CMK (cell line): ENCODE results near the gene C7orf57.

Experiments used
- DNase-seq: peaks from one replicate; pipeline ENCODE4 v3.0.0-alpha.2; 2010; ENCODE audit warnings: low read depth

C7orf57 gene

GRCh38 chr7:48085433-48085791 lies 50.1 kb downstream of the C7orf57 start:
- no peak for DNase-seq

- no peak for DNase-seq
Measured at GRCh38 chr7:48085942-48086341, 50.6 kb downstream of the C7orf57 start.

DNA sequence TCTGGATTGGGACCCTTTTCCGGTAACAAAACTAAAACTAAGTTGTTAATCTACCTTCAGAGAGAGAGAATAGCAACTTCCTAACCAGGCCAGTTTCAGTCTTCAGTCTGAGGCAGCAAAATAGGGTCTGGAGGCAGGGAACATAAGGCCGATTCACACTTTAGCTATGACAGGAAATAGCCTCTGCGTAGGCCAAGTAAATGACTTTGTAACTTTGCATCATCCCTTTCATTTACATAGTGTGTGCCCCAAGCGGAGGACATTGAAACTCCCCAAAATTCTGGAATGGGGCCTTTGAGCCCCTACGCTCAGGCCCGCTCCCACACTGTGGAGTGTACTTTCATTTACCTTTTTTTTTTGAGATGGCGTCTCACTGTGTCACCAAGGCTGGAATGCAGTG lies 52.0 kb downstream of the C7orf57 start:
- DNase-seq, result no peak

GRCh38 chr7:48088559-48089045 lies 53.3 kb downstream of the C7orf57 start:
- DNase-seq, result peak; percentile 31

GRCh38 chr7:48089046-48090003 lies 54.0 kb downstream of the C7orf57 start, which contains the start of gene UPP1:
UPP1 (plus strand) TSS chr7:48089265; CDS start chr7:48094784, 5,519 bp downstream.
- DNase-seq, result peak; percentile 55

DNA sequence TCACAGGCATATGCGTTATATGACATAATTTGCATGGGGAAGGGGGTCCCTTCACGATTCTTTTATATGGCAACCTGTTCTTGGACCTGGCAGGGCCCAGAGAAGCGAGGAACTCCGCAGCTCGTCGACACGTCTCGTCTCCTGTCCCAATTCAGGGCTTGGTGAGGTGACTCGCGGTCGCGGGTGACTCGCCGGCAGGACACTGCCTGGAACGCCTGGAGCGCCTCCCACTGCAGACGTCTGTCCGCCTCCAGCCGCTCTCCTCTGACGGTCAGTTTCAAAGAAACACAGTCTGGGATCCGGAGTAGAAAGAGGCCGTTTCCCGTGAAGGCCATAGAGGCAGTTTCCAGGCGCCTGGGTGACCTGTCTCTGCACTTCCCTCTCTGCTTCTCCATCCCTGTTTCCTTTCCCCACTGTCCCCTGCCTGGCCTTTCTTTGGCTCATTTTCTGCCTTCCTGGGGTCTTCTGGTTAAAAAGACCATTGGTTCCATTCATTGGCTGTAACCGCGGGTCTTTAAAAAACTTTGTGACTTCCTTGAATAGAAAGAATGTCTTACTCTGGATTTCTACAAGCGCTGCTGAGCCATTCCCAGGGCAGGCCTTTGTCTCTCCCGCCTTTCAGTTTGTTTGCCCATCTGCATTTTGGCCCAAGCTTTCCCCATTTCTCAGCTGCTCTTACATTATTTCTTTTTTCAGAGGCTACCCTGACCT lies 54.9 kb downstream of the C7orf57 start:
- no peak for DNase-seq

DNA sequence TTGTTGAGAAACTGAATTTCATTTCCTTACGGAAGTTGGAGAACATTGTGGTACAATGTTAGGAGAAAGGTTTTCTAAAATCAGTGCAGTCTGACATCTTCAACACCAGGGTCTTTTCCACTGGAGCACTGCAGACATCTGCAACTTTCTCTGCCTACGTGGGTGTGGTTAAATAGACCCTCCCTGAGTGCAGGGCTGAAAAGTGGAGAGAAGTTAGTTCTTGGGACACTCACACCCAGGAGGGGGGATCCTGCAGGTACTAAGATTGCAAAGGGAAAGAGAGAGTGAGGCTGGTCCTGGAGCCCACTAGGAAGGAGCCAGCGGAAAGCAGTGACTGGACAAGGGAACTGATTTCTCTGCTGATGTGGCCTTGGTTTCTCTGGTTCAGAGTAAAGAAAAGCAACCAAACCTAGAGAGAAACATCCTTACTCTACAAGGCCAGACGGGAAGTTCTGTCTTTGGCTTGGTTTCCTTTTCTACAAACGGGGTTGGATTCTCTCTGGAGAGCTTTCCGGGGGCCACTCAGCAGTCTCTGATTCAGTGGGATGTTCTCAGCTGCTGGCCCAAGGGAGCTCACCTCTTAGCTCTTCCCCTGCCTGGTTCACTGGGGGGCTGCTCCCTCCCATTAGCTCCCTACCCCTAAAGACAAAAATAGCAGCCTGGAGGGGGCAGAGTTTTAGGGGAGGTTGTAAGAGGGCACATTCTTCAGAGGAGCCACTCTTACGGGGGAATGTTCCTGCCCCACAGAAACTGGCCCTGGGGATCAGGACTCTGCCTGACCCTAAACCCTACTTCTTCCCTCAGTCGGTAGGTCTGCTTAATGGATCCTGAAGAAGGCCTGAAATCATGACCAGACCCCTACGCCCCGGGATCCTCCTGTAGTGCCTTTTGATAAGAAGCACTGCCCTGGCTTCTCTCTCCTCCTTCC lies 56.4 kb downstream of the C7orf57 start:
- DNase-seq, result no peak

DNA sequence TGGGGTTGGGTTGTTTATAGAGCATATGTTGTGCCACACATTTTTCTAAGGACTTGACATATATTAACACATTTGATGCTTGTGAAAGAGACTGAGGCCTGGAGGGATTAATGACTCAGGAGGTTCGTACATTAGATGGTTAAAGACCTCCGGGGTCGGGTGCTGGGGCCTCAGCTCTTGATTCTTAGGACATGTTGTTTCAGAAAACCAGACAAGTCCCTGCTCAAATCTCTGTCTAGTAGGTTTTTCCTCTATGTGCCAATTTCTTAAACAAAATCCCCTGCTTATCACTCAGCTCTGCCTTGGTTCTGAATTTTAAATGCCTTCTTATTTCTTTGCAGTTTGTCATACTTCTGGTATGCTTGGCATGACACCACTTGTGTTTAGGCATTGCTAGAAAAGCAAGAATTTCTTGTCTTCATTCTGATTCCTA lies 59.5 kb downstream of the C7orf57 start:
- DNase-seq, result no peak

DNA sequence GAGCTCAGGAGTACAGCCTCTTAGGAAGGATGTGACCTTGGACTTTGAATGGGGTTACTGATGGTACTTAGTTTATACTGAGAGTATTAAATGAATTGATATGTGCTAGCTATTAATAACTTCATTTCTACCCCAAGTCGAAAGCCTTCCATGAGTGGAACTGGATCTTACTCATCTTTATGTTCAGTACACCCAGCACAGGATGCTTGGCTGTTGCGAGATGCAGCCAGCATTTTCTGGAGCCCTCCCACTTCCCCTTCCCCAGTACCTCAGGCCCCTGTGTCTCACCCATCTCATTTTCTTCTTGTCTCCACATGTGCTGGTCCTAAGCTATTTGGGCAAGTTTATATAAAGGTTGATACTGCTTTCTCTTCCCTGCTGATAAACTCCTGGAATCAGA lies 60.9 kb downstream of the C7orf57 start:
- no peak for DNase-seq

DNA sequence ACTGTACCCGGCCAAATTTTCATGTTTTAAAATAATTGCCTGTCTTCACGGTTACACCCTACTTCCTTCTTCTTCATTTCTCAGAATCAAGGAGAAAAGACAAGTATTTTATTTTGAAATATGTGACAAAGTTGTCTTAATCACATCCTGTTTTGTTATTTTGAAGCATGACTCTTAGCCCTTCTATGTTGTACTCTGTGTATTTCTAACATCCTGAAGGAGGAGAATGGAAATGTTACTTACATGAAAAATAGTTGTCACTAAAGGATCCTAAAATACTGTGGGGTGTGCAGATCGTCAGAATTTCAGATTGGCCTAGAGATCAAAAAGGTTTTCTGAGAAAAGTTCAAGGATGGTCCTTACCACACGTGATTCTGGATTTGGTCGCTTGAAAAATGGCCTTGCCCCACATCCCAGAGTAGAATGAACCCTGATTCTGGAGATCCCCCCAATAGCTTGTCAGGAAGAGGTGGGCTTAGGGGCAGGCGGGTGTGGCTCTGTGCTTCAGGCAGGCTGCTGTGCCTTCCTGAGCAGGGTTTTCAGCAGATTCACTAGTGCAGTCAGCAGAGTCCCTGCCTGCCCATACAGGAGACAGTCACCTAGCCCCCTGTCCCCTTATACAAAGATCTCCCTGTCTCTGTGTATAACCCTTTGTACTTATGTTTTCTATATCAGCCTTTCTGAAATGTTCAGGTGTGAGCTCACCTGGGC lies 62.3 kb downstream of the C7orf57 start:
- no peak for DNase-seq

GRCh38 chr7:48098846-48099245 lies 63.5 kb downstream of the C7orf57 start:
- DNase-seq, result no peak

DNA sequence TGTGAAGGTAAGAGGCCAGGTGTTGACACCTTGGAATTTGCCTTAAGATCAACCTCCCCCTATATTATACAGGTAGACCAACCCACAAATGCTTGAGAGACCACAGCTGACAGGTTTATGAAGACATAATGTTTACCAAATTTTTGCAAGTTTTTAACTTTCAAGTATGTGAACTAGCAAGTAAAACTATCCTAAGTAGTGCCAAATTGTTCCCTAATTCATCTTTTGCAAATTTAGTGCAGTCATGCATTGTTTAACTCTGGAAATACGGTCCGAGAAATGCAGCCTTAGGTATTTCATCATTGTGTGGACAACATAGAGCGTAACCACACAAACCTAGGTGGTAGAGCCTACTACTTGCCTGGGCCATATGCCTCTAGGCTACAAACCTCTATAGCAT lies 64.4 kb downstream of the C7orf57 start:
- no peak for DNase-seq

DNA sequence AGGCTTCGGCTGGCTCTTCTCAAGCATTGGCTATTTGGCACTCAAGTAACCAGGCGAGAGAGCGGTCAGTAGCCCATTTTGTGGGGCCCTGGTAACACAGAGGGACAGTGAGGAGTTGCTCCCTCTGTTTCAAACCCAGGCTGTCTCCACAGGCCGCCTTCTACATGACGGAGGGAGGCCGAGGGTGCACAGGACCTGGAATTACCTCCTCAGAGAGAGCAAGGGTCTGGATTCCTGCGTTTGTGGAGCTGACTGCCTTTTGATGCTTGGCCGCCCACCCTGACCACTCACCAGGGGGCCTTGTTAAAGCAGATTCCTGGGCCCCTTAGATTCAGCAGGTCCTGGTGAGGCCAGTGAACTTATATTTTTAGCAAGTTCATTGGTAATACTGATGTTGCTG lies 66.0 kb downstream of the C7orf57 start:
- DNase-seq, result no peak

- DNase-seq, result no peak
Measured at GRCh38 chr7:48101968-48102367, 66.6 kb downstream of the C7orf57 start.

GRCh38 chr7:48102530-48102929 lies 67.2 kb downstream of the C7orf57 start:
- no peak for DNase-seq

GRCh38 chr7:48105045-48105444 lies 69.7 kb downstream of the C7orf57 start:
- no peak for DNase-seq

GRCh38 chr7:48106906-48107659 lies 71.7 kb downstream of the C7orf57 start:
- no peak for DNase-seq

GRCh38 chr7:48107926-48108472 lies 72.7 kb downstream of the C7orf57 start:
- no peak for DNase-seq

- no peak for DNase-seq
Measured at GRCh38 chr7:48108959-48109847, 73.9 kb downstream of the C7orf57 start.
